Urinary bladder (tissue), 4 donors: ENCODE measurements around the gene NLRP1. TPM values are rescaled to one million over a fixed set of nuclear protein-coding genes. Genes with fewer than 3 reads are reported as not detected.

Experiments
- DNase-seq: peaks from one replicate; pipeline ENCODE4 v3.0.0-alpha.2; 2015; ENCODE audit errors: extremely low spot score
- H3K27ac ChIP-seq: one replicate; pipeline ENCODE4 v1.5.1; 2013; ENCODE audit warnings: low read depth, mild to moderate bottlenecking, moderate library complexity
- H3K36me3 ChIP-seq: one replicate; pipeline ENCODE4 v1.6.1; 2013; ENCODE audit warnings: mild to moderate bottlenecking, moderate library complexity; ENCODE audit not compliant: insufficient read depth
- H3K4me1 ChIP-seq: one replicate; pipeline ENCODE4 v1.6.1; 2013; ENCODE audit warnings: mild to moderate bottlenecking, moderate library complexity; ENCODE audit not compliant: insufficient read depth
- H3K4me3 ChIP-seq: one replicate; pipeline ENCODE4 v1.5.1; 2013; ENCODE audit warnings: low read depth, low read length
- WGBS: extraction: QIAGEN DNeasy Blood & Tissue Kit; methylation state at CpG from one replicate; pipeline ENCODE4 v1.1.7; 2013; 5-methylcytosine and 5-hydroxymethylcytosine counted together
- polyA plus RNA-seq: library from polyadenylated mRNA; stranded (reverse); fragments of 200-250 nt; gene quantifications from one replicate; pipeline ENCODE4 v1.2.3, GENCODE V29; 2013
- total RNA-seq: library from RNA; depleted of rRNA; stranded (reverse); fragments of >200 nt; gene quantifications from one replicate; pipeline ENCODE4 v1.2.3, GENCODE V29; 2014
- donor health status: healthy with polysubstance abuse.
- donor health status: healthy.

Gene NLRP1
- total and polyA plus RNA-seq, 2 donors: 22.3 to 33.0 TPM

DNA sequence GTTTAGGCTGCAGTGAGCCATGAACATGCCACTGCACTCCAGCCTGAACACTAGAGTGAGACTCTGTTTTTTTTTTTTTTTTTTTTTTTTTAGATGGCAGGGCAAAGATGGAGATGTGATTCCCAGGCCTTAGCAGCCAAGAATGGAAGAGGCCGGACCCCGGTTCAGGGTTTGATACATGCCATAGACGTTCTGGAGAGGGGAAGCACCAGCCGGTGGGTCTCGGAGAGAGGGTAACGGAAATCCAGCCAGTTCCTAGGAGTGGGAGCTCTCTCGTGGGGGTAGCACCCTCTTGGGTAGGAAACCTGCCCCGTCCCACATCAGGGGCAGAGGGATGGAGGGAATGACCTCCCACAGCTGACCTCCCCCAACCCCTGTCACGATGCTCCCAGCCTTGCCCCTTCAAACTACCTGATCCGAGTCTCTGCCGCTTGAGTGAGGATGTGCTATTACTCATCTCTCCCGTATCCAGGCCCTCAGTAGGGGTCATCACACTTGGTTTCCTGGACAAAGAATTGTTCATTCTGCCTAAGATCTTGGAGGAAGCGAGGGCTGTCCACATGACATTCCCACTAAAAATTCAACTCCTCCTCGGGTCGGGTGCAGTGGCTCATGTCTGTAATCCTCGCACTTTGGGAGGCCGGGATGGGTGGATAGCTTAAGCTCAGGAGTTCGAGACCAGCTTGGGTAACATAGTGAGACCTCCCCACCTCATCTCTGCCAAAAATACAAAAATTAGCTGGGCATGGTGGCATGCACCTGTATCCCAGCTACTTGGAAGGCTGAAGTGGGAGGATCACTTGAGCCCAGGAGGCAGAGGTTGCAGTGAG is 50.6 kb downstream of the NLRP1 start:
- Histone ChIP-seq H3K27ac (no peak overlapping the region), H3K36me3 (peaks cover 6% of the 10 kb centered on the region), H3K4me3 (no peak overlapping the region), H3K4me1 (no peaks in the 10 kb centered on the region)
- DNase-seq: no peak
- WGBS: 85% methylated on average over 18 of the region's 18 CpGs

DNA sequence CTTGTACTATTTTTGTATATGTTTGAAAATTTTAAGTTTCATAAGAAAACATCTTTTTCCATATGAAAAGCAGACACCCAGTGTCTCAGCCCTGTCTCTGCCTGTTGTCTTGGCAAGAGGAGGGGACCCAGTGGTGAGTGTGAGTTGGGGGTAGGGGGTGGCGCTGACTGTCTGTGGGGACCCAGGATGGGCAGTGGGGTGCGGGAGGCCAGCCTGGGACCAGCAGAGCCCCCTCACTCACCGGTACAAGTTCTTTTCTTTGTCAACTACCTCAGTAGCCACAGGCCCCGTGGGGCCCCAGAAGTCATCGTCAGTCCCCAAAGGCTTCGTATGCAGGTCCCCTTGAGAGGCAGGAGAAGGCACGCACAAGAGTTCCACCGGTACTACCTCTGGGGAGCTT is 51.7 kb downstream of the NLRP1 start:
- DNase-seq: no peak
- Histone ChIP-seq H3K4me1 (no peaks in the 10 kb centered on the region), H3K27ac (no peak overlapping the region), H3K4me3 (no peak overlapping the region), H3K36me3 (peaks cover 6% of the 10 kb centered on the region)
- 84% methylated on average over 8 of the region's 8 CpGs for WGBS

DNA sequence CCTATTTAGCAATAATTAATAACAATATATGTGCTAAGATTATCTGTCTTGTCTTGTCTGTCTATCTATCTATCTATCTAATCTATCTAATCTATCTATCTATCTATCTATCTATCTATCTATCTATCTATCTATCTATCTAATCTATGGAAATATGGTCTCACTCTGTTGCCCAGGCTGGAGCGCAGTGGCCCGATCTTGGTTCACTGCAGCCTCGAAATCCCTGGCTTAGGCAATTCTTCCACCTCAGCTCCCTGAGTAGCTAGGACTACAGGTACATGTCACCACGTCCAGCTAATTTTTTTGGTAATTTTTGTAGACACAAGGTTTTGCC is 53.3 kb downstream of the NLRP1 start:
- no peak overlapping the region for H3K4me3 ChIP-seq
- no peak overlapping the region for H3K27ac ChIP-seq
- DNase-seq: no peak
- 93% methylated on average over 4 of the region's 4 CpGs for WGBS
- peaks cover 6% of the 10 kb centered on the region for H3K36me3 ChIP-seq
- H3K4me1 ChIP-seq: no peaks in the 10 kb centered on the region

DNA sequence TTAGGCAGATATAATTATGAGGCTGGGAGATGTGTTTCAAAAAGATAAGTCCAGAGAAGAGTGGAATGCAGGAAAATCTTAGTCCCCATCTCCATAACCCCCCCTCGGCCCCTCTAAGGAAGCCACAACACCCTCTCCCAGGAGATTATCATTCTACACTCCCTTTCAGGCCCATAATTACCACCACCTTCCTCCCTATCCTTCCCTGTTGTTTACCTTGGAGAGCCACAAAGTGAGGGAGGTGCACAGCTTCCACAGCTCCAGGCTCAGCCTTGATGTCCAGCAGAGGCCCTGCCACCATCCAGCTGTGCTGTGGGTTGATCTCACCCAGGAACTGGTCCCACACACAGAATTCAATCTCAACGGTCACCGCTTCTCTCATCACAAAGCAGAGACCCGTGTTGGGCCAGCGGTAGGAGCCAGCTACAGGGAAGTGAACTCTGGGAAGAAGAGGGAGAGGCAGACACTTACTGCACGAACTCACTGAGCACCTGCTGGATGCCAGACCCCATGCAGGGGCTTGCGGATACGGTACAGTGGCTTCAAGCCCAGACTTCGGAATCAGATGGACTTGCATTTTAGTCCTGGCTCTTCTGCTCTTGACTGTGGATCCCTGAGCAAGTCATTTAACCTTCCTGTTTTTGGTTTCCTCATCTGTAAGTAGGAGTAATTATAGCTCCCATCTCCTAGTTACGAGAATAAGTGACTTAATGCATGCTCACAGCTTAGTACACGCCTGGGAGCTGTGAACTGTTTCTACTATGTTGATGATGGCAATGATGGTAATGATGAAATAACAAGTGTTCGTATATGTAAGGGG is 53.8 kb downstream of the NLRP1 start:
- 88% methylated on average over 12 of the region's 12 CpGs for WGBS
- H3K36me3 ChIP-seq: peaks cover 6% of the 10 kb centered on the region

DNA sequence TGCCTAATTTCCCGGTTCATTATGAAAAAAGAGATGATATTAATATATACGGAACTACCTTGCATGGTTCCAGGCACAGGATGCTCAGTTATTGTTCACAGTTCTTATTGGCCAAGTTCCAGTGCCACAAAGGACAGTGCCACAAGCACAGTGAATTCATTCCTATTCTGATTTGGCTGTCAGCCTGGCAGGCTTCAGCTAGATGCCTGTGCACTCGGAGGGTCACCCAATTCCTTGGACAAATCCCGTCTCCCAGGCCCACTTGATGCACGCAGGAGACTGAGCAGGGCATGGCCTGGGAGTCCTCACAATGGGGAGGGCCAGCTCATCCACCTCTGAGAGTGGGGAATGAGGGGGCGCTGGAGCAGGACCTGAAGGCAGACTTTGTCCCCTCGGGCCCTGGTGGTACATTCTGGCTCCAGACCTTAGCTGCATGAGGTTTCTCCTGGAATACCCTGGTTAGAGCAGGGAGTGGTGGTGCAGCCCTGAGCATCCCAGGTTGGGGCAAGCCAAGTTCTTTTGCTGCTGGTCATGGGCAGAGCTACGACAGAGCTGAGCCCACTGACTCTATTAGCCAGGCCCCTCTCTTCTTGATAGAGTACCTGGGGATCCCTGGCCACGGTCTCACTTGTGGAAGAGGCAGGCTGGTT is 56.6 kb downstream of the NLRP1 start:
- WGBS: 92% methylated on average over 9 of the region's 9 CpGs
- H3K27ac ChIP-seq: no peak overlapping the region
- H3K4me1 ChIP-seq: no peaks in the 10 kb centered on the region
- no peak for DNase-seq
- no peak overlapping the region for H3K4me3 ChIP-seq
- H3K36me3 ChIP-seq: peaks cover 6% of the 10 kb centered on the region

More for the DNA sequence above, 53.8 kb downstream of the NLRP1 start:
- Histone ChIP-seq H3K4me1 (no peaks in the 10 kb centered on the region), H3K4me3 (no peak overlapping the region), H3K27ac (no peak overlapping the region)
- DNase-seq: no peak

DNA sequence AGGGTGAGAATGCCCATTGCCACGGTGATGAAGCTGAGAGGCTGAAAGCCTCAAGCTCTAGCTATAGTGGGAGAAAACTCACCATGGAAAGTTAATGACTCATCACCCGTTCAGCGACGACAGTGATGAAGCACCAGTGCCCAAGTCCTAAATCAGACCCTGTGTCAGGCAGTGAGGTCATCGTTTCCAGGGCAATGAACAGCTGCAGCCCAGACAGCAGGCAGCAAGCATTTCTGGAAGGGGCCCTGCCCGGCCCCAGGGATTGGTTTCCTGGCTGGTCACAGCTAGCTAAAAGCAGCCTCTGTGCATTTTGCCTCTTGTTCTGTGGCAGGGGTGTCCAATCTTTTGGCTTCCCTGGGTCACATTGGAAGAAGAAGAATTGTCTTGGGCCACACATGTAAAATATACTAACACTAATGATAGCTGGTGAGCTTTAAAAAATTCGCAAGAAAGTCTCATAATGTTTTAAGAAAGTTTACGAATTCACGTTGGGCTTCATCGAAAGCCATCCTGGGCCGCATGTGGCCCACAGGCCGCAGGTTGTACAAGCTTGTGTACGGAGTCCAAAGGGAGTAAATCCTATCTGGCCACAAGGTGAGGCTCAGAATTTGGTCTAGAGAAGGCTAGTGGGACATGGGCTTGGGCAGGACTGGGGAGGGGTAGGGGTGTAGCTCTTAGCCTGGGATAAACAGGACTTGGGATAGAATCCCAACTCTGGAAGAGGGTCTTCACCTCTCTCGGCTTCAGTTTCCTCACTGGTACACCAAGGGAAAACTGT is 57.3 kb downstream of the NLRP1 start:
- H3K27ac ChIP-seq: no peak overlapping the region
- WGBS: 50% methylated on average over 14 of the region's 14 CpGs
- peaks cover 4% of the 10 kb centered on the region for H3K36me3 ChIP-seq
- H3K4me1 ChIP-seq: no peaks in the 10 kb centered on the region
- H3K4me3 ChIP-seq: no peak overlapping the region
- peak; percentile 39 for DNase-seq

DNA sequence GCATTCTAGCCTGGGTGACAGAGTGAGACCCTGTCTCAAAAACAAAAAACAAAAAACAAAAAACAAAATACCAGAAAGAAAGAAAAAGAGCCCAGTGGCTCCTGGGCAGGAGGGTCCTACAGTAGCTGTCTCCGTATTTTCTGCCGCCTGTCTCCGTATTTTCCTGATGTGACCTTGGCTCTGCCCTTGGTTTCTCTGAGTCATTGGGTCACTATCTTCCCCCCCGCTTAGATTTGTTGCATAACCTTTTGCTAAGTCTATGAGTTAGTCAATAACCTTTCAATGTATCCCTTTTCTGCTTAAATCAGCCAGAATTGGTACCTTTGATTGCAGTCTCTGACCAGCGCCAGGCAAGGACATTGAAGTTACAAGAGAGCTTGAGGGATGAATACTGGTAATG is 61.1 kb downstream of the NLRP1 start:
- DNase-seq: no peak
- Histone ChIP-seq H3K27ac (no peak overlapping the region), H3K4me3 (no peak overlapping the region), H3K4me1 (no peaks in the 10 kb centered on the region), H3K36me3 (no peaks in the 10 kb centered on the region)
- WGBS: 92% methylated on average over 5 of the region's 5 CpGs

DNA sequence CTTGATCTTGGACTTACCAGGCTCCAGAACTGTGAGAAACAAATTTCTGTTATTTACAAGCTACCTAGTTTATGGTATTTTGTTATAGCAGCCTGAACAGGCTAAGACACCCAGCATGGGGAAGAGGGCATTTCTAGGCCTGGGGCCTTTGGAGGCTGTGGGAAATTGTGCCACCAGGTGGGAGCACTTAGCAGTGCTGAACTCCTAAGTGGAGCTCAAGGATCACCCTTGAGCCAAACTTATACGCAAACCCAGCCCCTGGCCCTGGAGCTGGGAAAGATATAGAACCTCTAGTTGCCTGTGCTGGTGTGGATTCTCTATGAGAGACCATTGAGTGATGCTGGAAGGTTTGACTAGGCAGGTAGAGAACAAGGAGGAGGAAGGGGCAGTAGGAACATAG is 61.8 kb downstream of the NLRP1 start:
- Histone ChIP-seq H3K36me3 (no peaks in the 10 kb centered on the region), H3K4me3 (no peak overlapping the region), H3K27ac (no peak overlapping the region), H3K4me1 (no peaks in the 10 kb centered on the region)
- no peak for DNase-seq
- WGBS: 100% methylated on average over 1 of the region's 1 CpG

DNA sequence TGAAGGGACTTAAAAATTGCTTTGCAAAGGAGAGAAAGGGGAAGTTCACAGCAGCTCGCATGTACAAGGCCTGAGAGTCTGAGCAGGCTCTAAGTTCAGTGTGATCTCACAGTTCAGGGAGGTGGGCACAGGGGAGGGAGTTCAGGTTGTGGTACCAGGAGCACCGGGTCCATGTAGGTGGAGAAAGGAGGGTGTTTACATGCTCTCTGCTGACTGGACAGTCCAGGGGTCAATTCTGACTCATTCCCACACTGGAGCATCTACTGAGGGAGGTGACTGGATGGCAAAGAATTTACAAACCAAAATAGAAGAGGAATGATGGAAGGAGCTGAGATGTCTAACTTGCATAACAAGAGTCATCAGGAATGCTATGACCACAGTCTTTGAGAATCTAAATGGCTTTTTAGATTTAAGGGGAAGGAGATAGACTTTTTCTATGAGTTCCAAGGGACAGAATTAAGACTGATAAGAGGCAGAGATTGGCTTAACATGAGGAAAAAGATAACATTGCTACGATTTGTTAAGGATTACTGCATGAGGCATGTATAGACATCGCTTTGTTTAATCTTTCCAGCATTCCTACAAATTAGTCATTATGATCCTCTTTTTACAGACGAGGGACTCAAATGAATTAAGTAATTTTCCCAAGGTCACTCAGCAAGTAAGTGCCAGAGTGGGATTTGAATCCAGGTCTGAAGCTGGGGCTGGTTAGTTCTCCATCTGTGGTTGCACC is 68.1 kb downstream of the NLRP1 start:
- WGBS: 40% methylated on average over 5 of the region's 5 CpGs
- Histone ChIP-seq H3K36me3 (no peaks in the 10 kb centered on the region), H3K4me3 (no peak overlapping the region), H3K4me1 (no peaks in the 10 kb centered on the region), H3K27ac (no peak overlapping the region)
- DNase-seq: no peak

DNA sequence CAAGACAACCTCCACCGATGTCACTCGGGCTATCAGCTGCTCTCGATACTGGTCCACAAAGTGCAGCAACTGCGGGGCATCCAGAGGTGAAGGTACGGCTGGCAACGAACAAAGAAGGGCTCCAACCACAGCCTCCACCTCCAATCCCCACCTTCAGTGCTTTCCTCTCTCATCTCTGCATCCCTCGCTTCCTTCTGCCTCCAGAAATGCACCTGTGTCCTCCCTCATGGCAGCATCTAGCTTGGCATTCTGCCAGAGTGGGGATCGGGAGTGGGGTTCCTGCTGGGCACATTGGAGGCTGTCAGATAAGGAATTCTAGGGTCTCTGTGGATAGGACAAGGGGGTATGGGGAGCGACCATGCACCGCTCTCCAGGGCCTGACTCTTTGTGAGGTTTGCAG is 69.3 kb downstream of the NLRP1 start:
- Histone ChIP-seq H3K4me1 (no peaks in the 10 kb centered on the region), H3K36me3 (no peaks in the 10 kb centered on the region), H3K27ac (no peak overlapping the region), H3K4me3 (no peak overlapping the region)
- 93% methylated on average over 10 of the region's 10 CpGs for WGBS
- no peak for DNase-seq

DNA sequence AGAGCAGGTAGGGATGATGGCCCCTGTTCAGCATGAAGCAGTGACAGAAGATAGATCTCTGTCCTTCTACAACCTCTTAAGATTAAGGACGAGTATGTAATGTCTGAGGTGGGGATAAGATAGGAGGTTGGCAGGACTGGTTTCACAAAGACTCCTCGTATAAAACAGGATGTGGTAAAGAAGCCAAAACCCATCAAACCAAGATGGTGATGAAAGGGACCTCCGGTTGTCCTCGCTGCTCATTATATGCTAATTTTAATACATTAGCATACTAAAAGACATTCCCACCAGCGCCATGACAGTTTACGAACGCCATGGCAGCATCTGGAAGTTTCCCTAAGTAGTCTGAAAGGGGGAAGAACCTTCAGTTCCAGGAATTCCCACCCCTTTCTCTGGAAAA is 70.7 kb downstream of the NLRP1 start:
- no peak overlapping the region for H3K4me3 ChIP-seq
- 69% methylated on average over 7 of the region's 7 CpGs for WGBS
- no peak overlapping the region for H3K27ac ChIP-seq
- DNase-seq: no peak
- H3K4me1 ChIP-seq: no peaks in the 10 kb centered on the region
- H3K36me3 ChIP-seq: no peaks in the 10 kb centered on the region

DNA sequence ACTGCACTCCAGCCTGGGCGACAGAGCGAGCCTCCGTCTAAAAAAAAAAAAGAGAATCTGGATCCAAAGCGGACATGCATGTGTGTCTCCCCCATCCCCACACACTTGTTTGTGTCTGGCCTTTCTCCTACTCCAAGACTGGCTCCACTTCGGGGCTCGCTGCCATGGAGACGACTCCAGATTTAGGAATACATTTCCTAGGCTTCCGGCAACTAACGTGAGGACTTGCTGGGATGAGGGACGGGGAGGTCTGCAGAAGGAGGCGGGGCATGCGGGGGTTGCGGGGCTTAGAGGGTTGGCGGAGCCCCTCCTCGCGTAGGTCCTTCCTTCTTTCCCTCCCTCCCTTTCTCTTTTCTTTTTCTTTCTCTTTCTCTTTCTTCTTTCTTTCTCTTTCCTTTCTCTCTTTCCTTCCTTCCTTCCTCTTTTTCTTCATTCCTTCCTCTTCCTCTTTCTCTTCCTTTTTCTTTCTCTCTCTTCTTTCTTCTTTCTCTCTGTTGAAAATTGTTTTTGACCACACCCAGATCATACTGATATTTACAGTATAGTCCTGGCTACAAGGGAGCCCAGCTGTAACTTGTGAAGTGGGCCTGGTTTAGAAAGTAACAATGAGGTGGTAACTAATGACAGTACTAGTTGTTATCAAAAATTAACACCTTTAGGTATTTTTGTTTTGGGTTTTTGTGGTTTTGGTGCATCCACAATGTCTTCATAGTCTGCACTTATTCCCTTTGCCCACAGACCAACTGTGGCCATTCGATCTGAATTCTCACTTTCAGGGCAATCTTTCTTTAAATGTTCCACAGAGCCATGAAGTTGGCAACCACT is 72.7 kb downstream of the NLRP1 start:
- 41% methylated on average over 17 of the region's 17 CpGs for WGBS
- Histone ChIP-seq H3K4me1 (no peaks in the 10 kb centered on the region), H3K4me3 (no peak overlapping the region), H3K27ac (no peak overlapping the region), H3K36me3 (no peaks in the 10 kb centered on the region)
- no peak for DNase-seq
